ENCODE measurements around the gene CIC. TPM values are rescaled to one million over a fixed set of nuclear protein-coding genes. Genes with fewer than 3 reads are reported as not detected.

CIC gene
- total and polyA plus RNA-seq, 9 donors, result 13.6 to 52.7 (median 41.9) TPM

DNA sequence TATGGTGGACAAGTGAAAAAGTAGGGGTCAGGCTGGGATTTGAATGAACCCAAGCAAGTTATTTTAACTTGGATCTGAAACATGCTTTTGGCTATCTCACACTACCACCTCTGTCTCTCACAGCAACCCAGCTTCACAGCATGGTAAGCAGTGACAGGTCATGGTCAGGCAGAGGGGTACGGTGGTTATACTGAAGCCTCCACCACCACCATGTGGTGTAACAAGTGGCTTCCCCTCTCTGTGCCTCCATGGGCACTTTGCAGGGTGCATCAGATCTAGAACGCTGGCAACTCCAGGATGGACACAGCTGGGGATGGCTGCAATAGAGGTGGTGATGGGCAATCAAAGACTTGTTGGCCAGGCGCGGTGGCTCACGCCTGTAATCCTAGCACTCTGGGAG lies 43.3 kb downstream of the CIC start:
- no peaks in the 10 kb centered on the region for H3K9me3 ChIP-seq (replicated peaks; ENCODE audit: control insufficient read depth, low read depth, low read length)
- no peak for DNase-seq
- H3K27me3 ChIP-seq (ENCODE audit: control insufficient read depth, insufficient read depth, low read length), result peaks cover 38% of the 10 kb centered on the region
- H3K4me1 ChIP-seq (ENCODE audit: control insufficient read depth, insufficient read depth, low read length), result peaks cover 3% of the 10 kb centered on the region
- H3K36me3 ChIP-seq (ENCODE audit: control insufficient read depth, insufficient read depth, low read length), result no peaks in the 10 kb centered on the region
- 91% methylated on average over 4 of the region's 5 CpGs for WGBS (ENCODE audit: insufficient coverage)
- H3K4me3 ChIP-seq (ENCODE audit: low read length), result no peak overlapping the region
- H3K27ac ChIP-seq (ENCODE audit: low read length), result no peak overlapping the region

DNA sequence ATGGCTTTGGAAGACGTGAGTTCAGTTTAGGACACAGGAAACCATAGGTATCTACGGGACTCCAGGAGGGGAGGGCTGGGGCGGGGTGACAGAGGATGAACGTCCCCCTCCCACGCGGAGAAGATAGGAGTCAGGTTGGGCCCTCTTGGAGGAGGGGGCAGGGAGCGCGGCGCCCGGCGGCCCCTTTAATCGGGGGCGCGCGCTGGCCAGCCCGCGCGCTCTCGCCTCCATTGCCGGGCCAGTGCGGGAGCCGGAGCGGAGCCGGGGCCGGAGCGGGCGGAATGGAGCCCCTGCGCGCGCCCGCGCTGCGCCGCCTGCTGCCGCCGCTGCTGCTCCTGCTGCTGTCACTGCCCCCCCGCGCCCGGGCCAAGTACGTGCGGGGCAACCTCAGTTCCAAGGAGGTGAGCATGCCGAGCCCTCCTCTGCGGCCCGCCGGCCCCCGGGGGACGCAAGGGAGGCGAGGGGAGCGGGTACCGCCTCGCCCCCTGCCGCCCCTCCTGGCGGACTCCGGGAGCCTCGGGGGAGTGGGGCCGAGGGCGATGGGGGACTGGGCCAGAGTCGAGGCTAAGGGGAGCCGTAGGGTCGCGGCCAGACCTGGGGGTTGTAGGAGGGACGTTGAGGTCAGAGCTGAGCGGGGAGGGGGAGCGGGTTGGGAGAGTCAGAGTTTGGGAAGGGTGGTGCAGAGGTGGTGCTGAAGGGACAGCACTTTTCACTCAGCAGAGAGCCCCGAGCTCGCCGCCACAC lies 44.2 kb downstream of the CIC start, which contains the start of gene TMEM145:
TSS of gene TMEM145 (plus strand) at position 214 of the 744 bp plus-strand sequence. CDS start at position 282, 68 bp downstream.
- DNase-seq, result peak; percentile 74
- Histone ChIP-seq H3K9me3 (replicated peaks; ENCODE audit: control insufficient read depth, low read depth, low read length) (no peaks in the 10 kb centered on the region), H3K4me1 (ENCODE audit: control insufficient read depth, insufficient read depth, low read length) (peaks cover 3% of the 10 kb centered on the region), H3K4me3 (ENCODE audit: low read length) (peak within 1 kb of the TSS; percentile 30), H3K27me3 (ENCODE audit: control insufficient read depth, insufficient read depth, low read length) (peaks cover 38% of the 10 kb centered on the region), H3K27ac (ENCODE audit: low read length) (no peak within 1 kb of the TSS), H3K36me3 (ENCODE audit: control insufficient read depth, insufficient read depth, low read length) (no peaks in the 10 kb centered on the region)
- WGBS (ENCODE audit: insufficient coverage), result 1% methylated on average over 62 of the region's 67 CpGs

DNA sequence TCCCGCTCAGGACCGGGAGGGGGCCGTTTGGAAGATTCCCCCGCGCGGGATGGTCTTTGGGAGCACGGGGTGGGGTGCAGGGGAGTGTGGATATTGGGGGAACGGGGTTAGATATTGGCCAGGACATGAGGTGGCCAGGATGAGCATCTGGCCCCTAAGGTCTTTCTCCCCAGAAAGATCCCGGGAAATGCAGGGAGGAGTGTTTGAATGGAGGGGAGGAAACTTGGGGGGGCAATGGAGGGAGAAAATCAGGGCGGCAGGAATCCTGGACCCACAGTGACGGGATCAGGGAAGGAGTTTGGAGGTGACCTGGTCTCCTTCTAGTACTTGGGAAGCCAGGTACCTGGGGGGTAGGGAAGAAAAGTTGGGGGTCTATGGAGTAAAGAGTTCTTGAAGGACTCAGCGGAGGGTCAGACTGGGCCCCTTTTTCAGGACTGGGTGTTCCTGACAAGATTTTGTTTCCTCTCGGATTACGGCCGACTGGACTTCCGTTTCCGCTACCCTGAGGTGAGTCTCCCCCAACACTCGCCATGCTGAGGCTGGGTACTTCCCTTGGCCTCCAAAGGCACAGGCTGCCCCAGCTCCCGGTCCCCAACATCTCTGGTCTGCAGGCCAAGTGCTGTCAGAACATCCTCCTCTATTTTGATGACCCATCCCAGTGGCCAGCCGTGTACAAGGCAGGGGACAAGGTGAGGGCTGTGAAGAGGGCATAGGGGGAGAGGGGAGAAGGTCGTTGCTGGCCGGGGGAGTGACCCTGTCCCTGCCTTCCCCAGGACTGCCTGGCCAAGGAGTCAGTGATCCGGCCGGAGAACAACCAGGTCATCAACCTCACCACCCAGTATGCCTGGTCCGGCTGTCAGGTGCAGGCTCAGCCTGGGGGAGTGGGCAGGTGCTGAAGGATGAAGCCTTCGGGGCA lies 45.0 kb downstream of the CIC start:
- DNase-seq, result no peak
- Histone ChIP-seq H3K9me3 (replicated peaks; ENCODE audit: control insufficient read depth, low read depth, low read length) (no peaks in the 10 kb centered on the region), H3K27ac (ENCODE audit: low read length) (no peak overlapping the region), H3K4me1 (ENCODE audit: control insufficient read depth, insufficient read depth, low read length) (peaks cover 3% of the 10 kb centered on the region), H3K27me3 (ENCODE audit: control insufficient read depth, insufficient read depth, low read length) (peaks cover 38% of the 10 kb centered on the region), H3K4me3 (ENCODE audit: low read length) (no peak overlapping the region), H3K36me3 (ENCODE audit: control insufficient read depth, insufficient read depth, low read length) (no peaks in the 10 kb centered on the region)
- WGBS (ENCODE audit: insufficient coverage), result 14% methylated on average over 21 of the region's 26 CpGs

DNA sequence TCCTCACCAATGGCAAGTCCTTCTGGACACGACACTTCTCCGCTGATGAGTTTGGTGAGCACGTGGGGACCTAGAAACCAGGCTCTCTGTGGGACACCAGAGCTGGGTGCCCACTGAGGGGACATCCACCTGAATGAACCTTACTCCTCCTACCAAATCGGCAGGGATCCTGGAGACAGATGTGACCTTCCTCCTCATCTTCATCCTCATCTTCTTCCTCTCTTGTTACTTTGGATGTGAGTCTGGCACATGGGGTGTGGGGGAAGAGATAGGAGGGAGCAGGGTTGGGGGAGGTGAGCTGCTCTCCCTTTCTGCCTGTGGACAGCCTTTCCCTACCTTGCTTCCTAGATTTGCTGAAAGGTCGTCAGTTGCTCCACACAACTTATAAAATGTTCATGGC lies 46.0 kb downstream of the CIC start:
- Histone ChIP-seq H3K27ac (ENCODE audit: low read length) (no peak overlapping the region), H3K4me1 (ENCODE audit: control insufficient read depth, insufficient read depth, low read length) (peaks cover 3% of the 10 kb centered on the region), H3K36me3 (ENCODE audit: control insufficient read depth, insufficient read depth, low read length) (no peaks in the 10 kb centered on the region), H3K9me3 (replicated peaks; ENCODE audit: control insufficient read depth, low read depth, low read length) (no peaks in the 10 kb centered on the region), H3K4me3 (ENCODE audit: low read length) (no peak overlapping the region), H3K27me3 (ENCODE audit: control insufficient read depth, insufficient read depth, low read length) (peaks cover 40% of the 10 kb centered on the region)
- DNase-seq, result no peak
- WGBS (ENCODE audit: insufficient coverage), result 70% methylated on average over 3 of the region's 5 CpGs

DNA sequence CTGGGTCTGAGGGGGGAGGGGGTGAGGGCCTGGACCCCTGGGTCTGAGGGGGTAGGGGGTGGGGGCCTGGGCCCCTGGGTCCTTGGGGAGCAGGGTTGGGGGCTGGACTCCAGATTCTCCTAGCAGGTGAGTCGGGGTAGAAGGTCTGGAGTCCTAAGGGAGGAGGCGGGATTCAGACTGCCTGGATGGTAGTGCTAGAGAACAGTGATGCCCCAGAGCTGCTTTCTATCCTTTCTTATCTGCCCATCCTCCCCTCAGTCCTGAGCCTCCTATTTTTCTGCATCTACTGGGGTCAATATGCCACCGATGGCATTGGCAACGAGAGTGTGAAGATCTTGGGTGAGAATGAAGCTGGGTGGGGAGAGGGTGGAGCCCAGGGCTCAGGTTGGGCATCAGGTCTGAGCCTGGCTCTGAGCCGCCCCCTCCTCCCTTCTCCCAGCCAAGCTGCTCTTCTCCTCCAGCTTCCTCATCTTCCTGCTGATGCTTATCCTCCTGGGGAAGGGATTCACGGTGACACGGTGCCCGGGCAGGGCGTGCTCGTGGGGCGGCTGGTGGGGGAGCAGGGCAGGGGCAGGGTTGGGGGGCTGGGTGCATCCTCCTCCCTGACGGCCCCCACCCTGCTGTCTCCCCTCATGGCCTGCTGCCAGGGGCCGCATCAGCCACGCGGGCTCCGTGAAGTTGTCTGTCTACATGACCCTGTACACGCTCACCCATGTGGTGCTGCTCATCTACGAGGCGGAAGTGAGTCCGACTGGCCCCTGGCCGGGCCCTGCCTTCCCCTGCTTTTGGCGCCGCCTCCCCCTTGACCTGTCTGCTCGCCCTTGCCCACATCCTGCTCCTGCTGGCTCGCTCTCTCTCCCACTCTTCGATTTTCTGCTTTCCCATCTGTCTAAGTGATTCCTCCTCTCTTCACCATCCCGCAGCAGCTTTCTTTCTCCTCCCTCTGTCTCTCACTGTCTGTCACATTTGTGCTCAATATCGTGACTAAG lies 47.5 kb downstream of the CIC start:
- 26% methylated on average over 23 of the region's 28 CpGs for whole genome bisulfite sequencing (ENCODE audit: insufficient coverage)
- peaks cover 51% of the 10 kb centered on the region for H3K27me3 ChIP-seq (ENCODE audit: control insufficient read depth, insufficient read depth, low read length)

DNA sequence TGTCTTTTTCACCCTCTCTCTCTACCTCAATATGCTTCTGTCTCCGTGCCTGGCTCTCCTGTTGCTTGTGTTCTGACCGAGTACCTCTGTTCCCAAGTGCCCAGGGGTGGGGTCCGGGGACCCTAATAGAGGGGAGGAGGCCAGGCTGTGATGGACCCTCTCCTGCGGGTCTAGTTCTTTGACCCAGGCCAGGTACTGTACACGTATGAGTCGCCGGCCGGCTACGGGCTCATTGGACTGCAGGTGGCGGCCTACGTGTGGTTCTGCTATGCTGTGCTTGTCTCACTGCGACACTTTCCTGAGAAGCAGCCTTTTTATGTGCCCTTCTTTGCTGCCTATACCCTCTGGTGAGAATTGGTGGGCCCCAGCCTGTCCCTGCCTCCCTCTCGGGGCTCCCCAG lies 48.5 kb downstream of the CIC start:
- 74% methylated on average over 11 of the region's 13 CpGs for WGBS (ENCODE audit: insufficient coverage)
- Histone ChIP-seq H3K4me3 (ENCODE audit: low read length) (no peak overlapping the region), H3K9me3 (replicated peaks; ENCODE audit: control insufficient read depth, low read depth, low read length) (no peaks in the 10 kb centered on the region), H3K27ac (ENCODE audit: low read length) (no peak overlapping the region), H3K4me1 (ENCODE audit: control insufficient read depth, insufficient read depth, low read length) (peaks cover 3% of the 10 kb centered on the region), H3K36me3 (ENCODE audit: control insufficient read depth, insufficient read depth, low read length) (no peaks in the 10 kb centered on the region), H3K27me3 (ENCODE audit: control insufficient read depth, insufficient read depth, low read length) (peaks cover 53% of the 10 kb centered on the region)
- DNase-seq, result no peak

More for the DNA sequence above, 47.5 kb downstream of the CIC start:
- H3K4me1 ChIP-seq (ENCODE audit: control insufficient read depth, insufficient read depth, low read length), result peaks cover 3% of the 10 kb centered on the region
- H3K9me3 ChIP-seq (replicated peaks; ENCODE audit: control insufficient read depth, low read depth, low read length), result no peaks in the 10 kb centered on the region
- H3K36me3 ChIP-seq (ENCODE audit: control insufficient read depth, insufficient read depth, low read length), result no peaks in the 10 kb centered on the region
- no peak overlapping the region for H3K27ac ChIP-seq (ENCODE audit: low read length)
- DNase-seq, result no peak
- no peak overlapping the region for H3K4me3 ChIP-seq (ENCODE audit: low read length)

DNA sequence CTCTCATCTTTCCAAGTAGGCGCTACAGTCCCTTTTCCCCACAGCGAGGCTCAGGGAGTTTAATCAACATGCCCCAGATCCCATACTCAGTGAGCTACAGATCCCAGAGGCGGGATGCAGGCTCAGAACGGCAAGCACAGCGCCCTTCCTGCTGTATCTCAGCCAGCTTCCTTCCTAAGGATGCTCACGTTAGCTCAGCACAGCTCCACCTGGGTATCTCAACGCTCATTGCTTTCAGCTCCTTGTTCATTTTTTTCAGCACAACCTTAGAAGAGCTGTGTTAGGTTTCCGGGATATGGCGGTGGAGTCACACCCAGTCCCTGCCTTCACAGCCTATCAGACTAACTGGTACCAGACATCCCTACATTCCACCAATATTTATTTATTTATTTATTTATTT lies 53.3 kb downstream of the CIC start:
- no peak for DNase-seq
- Histone ChIP-seq H3K27me3 (ENCODE audit: control insufficient read depth, insufficient read depth, low read length) (peaks cover 49% of the 10 kb centered on the region), H3K27ac (ENCODE audit: low read length) (no peak overlapping the region), H3K9me3 (replicated peaks; ENCODE audit: control insufficient read depth, low read depth, low read length) (no peaks in the 10 kb centered on the region), H3K4me3 (ENCODE audit: low read length) (no peak overlapping the region), H3K4me1 (ENCODE audit: control insufficient read depth, insufficient read depth, low read length) (peaks cover 22% of the 10 kb centered on the region), H3K36me3 (ENCODE audit: control insufficient read depth, insufficient read depth, low read length) (no peaks in the 10 kb centered on the region)
- 52% methylated on average over 6 of the region's 9 CpGs for WGBS (ENCODE audit: insufficient coverage)

DNA sequence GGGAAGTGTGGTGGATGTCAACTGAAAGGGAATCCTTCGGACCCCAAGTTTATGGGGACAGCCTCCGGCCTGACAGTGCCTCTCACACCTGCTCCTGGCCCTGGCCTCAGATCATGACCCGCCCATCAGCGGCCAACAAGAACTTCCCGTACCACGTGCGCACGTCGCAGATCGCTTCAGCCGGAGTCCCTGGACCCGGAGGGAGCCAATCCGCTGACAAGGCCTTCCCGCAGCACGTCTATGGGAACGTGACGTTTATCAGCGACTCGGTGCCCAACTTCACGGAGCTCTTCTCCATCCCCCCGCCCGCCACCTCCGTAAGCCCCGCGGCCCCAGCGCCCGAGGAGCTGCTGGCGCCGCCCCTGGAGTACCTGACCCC lies 54.4 kb downstream of the CIC start:
- Histone ChIP-seq H3K4me3 (ENCODE audit: low read length) (no peak overlapping the region), H3K27me3 (ENCODE audit: control insufficient read depth, insufficient read depth, low read length) (peaks cover 49% of the 10 kb centered on the region), H3K36me3 (ENCODE audit: control insufficient read depth, insufficient read depth, low read length) (no peaks in the 10 kb centered on the region), H3K9me3 (replicated peaks; ENCODE audit: control insufficient read depth, low read depth, low read length) (no peaks in the 10 kb centered on the region), H3K27ac (ENCODE audit: low read length) (no peak overlapping the region), H3K4me1 (ENCODE audit: control insufficient read depth, insufficient read depth, low read length) (peaks cover 23% of the 10 kb centered on the region)
- WGBS (ENCODE audit: insufficient coverage), result 7% methylated on average over 27 of the region's 29 CpGs
- DNase-seq, result no peak

DNA sequence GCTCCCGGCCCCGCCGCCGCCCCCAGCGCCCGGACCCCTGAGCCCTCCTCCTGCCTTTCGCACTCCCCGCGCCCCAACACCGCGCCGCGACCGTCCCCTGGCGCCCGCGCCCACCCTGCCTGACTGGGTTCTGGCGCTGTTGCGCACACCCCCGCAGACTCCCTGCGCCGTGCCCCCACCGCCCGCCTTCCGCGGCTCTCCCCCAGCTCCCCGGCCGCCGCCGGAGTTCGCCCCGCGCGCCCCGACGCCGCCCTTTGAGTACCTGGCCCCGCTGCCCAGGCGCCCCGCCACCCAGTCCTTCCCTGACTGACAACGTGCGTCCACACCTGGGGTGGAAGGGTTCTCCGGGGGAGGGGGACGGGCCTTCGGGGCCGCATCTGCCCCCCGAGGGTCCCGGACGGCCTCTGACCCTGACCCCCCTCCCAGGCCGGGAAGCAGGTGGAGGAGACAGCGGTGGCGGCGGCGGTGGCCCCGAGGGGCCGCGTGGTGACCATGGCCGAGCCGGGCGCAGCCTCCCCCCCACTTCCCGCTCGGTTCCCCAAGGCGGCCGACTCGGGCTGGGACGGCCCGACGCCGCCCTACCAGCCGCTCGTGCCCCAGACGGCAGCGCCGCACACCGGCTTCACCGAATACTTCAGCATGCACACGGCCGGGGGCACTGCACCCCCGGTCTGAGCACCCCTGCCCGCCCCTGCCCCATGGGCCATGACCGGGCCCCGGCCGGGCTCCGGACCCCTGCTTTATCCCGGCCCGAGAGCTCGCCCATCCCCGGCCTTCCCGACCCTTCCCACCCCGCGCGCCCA lies 55.0 kb downstream of the CIC start:
- H3K36me3 ChIP-seq (ENCODE audit: control insufficient read depth, insufficient read depth, low read length), result no peaks in the 10 kb centered on the region
- peaks cover 23% of the 10 kb centered on the region for H3K4me1 ChIP-seq (ENCODE audit: control insufficient read depth, insufficient read depth, low read length)
- no peak overlapping the region for H3K27ac ChIP-seq (ENCODE audit: low read length)
- H3K4me3 ChIP-seq (ENCODE audit: low read length), result no peak overlapping the region
- H3K27me3 ChIP-seq (ENCODE audit: control insufficient read depth, insufficient read depth, low read length), result peaks cover 49% of the 10 kb centered on the region
- H3K9me3 ChIP-seq (replicated peaks; ENCODE audit: control insufficient read depth, low read depth, low read length), result no peaks in the 10 kb centered on the region
- DNase-seq, result no peak
- WGBS (ENCODE audit: insufficient coverage), result 1% methylated on average over 81 of the region's 92 CpGs
